HPDE6-E6E7 (cell line): ENCODE data around the gene DOK6.
"Not testable (repeated sequence)": the region's sequence is repeated elsewhere in the genome, so short reads cannot be mapped to it uniquely, and the experiment has no call there.

ENCODE experiments used
- DNase-seq: peaks from one replicate; pipeline ENCODE4 v3.0.0; 2011; ENCODE audit warnings: missing footprints; ENCODE audit errors: extremely low spot score

The DOK6 gene

GRCh38 chr18:69622961-69623360 lies 222.3 kb downstream of the DOK6 start:
- DNase-seq, result no peak

- DNase-seq, result no peak
These were observed 225.5 kb downstream of the DOK6 start for GRCh38 chr18:69626171-69626570.

- DNase-seq, result no peak
These were observed 226.1 kb downstream of the DOK6 start for GRCh38 chr18:69626643-69627242.

GRCh38 chr18:69628774-69629359 lies 228.2 kb downstream of the DOK6 start:
- no peak for DNase-seq

- DNase-seq, result no peak
These were observed 230.6 kb downstream of the DOK6 start for GRCh38 chr18:69631281-69631680.

- DNase-seq, result no peak
These were observed 234.8 kb downstream of the DOK6 start for GRCh38 chr18:69635482-69635881.

GRCh38 chr18:69636529-69637301 lies 236.0 kb downstream of the DOK6 start:
- DNase-seq, result no peak

- DNase-seq, result no peak
These were observed 237.4 kb downstream of the DOK6 start for GRCh38 chr18:69638056-69638455.

- no peak for DNase-seq
These were observed 247.0 kb downstream of the DOK6 start for GRCh38 chr18:69647702-69648101.

GRCh38 chr18:69648486-69648885 lies 247.8 kb downstream of the DOK6 start:
- DNase-seq, result no peak

GRCh38 chr18:69649684-69650083 lies 249.0 kb downstream of the DOK6 start:
- DNase-seq, result no peak

- DNase-seq, result no peak
These were observed 250.6 kb downstream of the DOK6 start for GRCh38 chr18:69651243-69651642.

- no peak for DNase-seq
These were observed 255.1 kb downstream of the DOK6 start for GRCh38 chr18:69655816-69656215.

- no peak for DNase-seq
These were observed 257.4 kb downstream of the DOK6 start for GRCh38 chr18:69658103-69658502.

GRCh38 chr18:69658685-69659084 lies 258.0 kb downstream of the DOK6 start:
- no peak for DNase-seq

- no peak for DNase-seq
These were observed 258.5 kb downstream of the DOK6 start for GRCh38 chr18:69659142-69659651.

- not testable (repeated sequence) for DNase-seq
These were observed 261.4 kb downstream of the DOK6 start for GRCh38 chr18:69662090-69662489.

GRCh38 chr18:69664399-69664798 lies 263.7 kb downstream of the DOK6 start:
- no peak for DNase-seq

- DNase-seq, result no peak
These were observed 273.7 kb downstream of the DOK6 start for GRCh38 chr18:69674292-69674877.

- DNase-seq, result no peak
These were observed 274.3 kb downstream of the DOK6 start for GRCh38 chr18:69674966-69675365.

- DNase-seq, result no peak
These were observed 276.9 kb downstream of the DOK6 start for GRCh38 chr18:69677595-69677994.

GRCh38 chr18:69680123-69680522 lies 279.4 kb downstream of the DOK6 start:
- no peak for DNase-seq

- no peak for DNase-seq
These were observed 282.5 kb downstream of the DOK6 start for GRCh38 chr18:69683176-69683575.
